ENCODE data around the gene SUGP2. TPM values are rescaled to one million over a fixed set of nuclear protein-coding genes. Genes with fewer than 3 reads are reported as not detected.

The SUGP2 gene
- total and polyA plus RNA-seq, 9 of the 15 experiments (the other 6 are each of a cell fraction or from before 2014, with no cell fraction given), result 13.1 to 101 (median 63.1) TPM

DNA sequence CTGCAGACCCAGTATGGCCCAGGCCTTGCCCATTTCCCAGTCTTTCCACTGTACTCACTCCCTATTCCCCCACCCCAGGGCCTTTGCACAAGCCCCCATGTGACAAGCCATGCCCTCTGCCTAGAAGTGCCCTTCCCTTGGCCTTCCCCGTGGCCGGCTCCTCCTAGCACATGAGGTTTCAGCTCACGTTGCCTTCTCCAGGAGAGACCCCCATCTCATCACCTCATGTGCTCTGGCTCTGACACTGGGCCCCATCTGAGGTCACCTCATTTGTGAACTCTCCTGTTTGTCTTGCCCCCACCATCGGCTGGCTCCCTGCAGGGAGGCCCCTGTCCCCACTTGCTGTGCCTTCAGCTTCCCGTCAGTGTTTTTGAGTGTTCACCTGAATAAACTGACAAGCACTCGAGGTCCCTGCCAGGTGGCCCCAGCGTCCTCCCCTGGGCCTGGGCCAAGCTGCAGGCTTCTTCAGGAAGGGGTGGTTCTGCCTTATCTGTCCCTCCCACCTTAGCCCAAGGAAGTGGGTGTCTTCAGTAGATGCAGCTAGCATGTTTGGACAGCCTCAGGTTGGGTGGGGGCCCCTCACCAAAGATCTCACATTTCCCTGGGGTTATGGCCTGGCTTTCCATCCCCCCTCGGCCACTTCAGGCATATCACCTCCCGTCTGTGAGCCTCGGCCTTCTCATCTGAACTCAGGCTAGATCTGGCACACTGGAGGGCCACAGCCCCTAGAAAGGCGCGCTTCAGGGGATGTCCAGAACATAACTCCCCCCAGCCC is 26.7 kb upstream of the SUGP2 start (continued):
- TF ChIP-seq, protein P1, sequence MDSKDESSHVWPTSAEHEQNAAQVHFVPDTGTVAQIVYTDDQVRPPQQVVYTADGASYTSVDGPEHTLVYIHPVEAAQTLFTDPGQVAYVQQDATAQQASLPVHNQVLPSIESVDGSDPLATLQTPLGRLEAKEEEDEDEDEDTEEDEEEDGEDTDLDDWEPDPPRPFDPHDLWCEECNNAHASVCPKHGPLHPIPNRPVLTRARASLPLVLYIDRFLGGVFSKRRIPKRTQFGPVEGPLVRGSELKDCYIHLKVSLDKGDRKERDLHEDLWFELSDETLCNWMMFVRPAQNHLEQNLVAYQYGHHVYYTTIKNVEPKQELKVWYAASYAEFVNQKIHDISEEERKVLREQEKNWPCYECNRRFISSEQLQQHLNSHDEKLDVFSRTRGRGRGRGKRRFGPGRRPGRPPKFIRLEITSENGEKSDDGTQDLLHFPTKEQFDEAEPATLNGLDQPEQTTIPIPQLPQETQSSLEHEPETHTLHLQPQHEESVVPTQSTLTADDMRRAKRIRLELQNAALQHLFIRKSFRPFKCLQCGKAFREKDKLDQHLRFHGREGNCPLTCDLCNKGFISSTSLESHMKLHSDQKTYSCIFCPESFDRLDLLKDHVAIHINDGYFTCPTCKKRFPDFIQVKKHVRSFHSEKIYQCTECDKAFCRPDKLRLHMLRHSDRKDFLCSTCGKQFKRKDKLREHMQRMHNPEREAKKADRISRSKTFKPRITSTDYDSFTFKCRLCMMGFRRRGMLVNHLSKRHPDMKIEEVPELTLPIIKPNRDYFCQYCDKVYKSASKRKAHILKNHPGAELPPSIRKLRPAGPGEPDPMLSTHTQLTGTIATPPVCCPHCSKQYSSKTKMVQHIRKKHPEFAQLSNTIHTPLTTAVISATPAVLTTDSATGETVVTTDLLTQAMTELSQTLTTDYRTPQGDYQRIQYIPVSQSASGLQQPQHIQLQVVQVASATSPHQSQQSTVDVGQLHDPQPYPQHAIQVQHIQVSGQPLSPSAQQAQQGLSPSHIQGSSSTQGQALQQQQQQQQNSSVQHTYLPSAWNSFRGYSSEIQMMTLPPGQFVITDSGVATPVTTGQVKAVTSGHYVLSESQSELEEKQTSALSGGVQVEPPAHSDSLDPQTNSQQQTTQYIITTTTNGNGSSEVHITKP (IDR thresholded peaks at IDR 0.05; ENCODE audit: partially characterized antibody), result peak; percentile 77
- TF ChIP-seq, protein P2, sequence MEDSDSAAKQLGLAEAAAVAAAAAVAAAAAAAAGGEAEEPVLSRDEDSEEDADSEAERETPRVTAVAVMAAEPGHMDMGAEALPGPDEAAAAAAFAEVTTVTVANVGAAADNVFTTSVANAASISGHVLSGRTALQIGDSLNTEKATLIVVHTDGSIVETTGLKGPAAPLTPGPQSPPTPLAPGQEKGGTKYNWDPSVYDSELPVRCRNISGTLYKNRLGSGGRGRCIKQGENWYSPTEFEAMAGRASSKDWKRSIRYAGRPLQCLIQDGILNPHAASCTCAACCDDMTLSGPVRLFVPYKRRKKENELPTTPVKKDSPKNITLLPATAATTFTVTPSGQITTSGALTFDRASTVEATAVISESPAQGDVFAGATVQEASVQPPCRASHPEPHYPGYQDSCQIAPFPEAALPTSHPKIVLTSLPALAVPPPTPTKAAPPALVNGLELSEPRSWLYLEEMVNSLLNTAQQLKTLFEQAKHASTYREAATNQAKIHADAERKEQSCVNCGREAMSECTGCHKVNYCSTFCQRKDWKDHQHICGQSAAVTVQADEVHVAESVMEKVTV (CRISPR knock-in tag; IDR thresholded peaks at IDR 0.05), result no peak
- TF ChIP-seq ETV1 (tag; conservative IDR thresholded peaks at IDR 0.05; ENCODE audit: low read depth) (peak; percentile 87), FOXJ2 (tag; IDR thresholded peaks at IDR 0.05) (no peak), RBM14 (IDR thresholded peaks at IDR 0.05; ENCODE audit: borderline replicate concordance, insufficient read depth, low read depth, low read length) (no peak), NELFE (IDR thresholded peaks at IDR 0.05; ENCODE audit: insufficient read depth, insufficient read length) (no peak), ILF3 (IDR thresholded peaks at IDR 0.05; ENCODE audit: borderline replicate concordance) (no peak), TCFL5 (CRISPR knock-in tag; conservative IDR thresholded peaks at IDR 0.05) (no peak), ZSCAN32 (CRISPR knock-in tag; IDR thresholded peaks at IDR 0.05) (no peak), HNRNPLL (IDR thresholded peaks at IDR 0.05; ENCODE audit: low read depth, low read length, poor library complexity, severe bottlenecking) (no peak), ZNF274 (IDR thresholded peaks at IDR 0.05; ENCODE audit: borderline replicate concordance, low read depth, low read length) (peak; percentile 67; the same call in 1 of the 2 replicates), POLR2AphosphoS2 (IDR thresholded peaks at IDR 0.05; ENCODE audit: low read length) (peak; percentile 72; the same call in 1 of the 2 replicates), ZNF431 (CRISPR knock-in tag; IDR thresholded peaks at IDR 0.05) (no peak), PHB2 (IDR thresholded peaks at IDR 0.05; ENCODE audit: low read depth) (peak; percentile 87), STAG1 (CRISPR knock-in tag; IDR thresholded peaks at IDR 0.05; ENCODE audit: borderline replicate concordance) (no peak), NR3C1 (CRISPR knock-in tag; IDR thresholded peaks at IDR 0.05) (no peak), L3MBTL2 (IDR thresholded peaks at IDR 0.05) (peak; percentile 62), NFATC3 (IDR thresholded peaks at IDR 0.05) (no peak)
- TF ChIP-seq, protein P3, sequence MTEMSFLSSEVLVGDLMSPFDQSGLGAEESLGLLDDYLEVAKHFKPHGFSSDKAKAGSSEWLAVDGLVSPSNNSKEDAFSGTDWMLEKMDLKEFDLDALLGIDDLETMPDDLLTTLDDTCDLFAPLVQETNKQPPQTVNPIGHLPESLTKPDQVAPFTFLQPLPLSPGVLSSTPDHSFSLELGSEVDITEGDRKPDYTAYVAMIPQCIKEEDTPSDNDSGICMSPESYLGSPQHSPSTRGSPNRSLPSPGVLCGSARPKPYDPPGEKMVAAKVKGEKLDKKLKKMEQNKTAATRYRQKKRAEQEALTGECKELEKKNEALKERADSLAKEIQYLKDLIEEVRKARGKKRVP (CRISPR knock-in tag; IDR thresholded peaks at IDR 0.05), result no peak
- TF ChIP-seq, protein P4, sequence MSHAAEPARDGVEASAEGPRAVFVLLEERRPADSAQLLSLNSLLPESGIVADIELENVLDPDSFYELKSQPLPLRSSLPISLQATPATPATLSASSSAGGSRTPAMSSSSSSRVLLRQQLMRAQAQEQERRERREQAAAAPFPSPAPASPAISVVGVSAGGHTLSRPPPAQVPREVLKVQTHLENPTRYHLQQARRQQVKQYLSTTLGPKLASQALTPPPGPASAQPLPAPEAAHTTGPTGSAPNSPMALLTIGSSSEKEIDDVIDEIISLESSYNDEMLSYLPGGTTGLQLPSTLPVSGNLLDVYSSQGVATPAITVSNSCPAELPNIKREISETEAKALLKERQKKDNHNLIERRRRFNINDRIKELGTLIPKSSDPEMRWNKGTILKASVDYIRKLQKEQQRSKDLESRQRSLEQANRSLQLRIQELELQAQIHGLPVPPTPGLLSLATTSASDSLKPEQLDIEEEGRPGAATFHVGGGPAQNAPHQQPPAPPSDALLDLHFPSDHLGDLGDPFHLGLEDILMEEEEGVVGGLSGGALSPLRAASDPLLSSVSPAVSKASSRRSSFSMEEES (CRISPR knock-in tag; IDR thresholded peaks at IDR 0.05), result no peak

All from K562 (cell line).